Prostate gland (tissue), 2 donors: Measurements from ENCODE around the gene FCHSD2.

Experiments used
- POLR2A ChIP-seq: fragments of 450-650 bp; IDR thresholded peaks from one replicate; pipeline ENCODE4 v1.6.1; 2016; ENCODE audit warnings: antibody characterized with exemption, mild to moderate bottlenecking
- POLR2AphosphoS5 ChIP-seq: sonication (generic); formaldehyde crosslinking; IDR thresholded peaks from one replicate; pipeline ENCODE4 v1.6.1; 2017; ENCODE audit warnings: antibody characterized with exemption
- TF ChIP-seq, protein P1 (sequence below), 4 experiments: fragments of 200-600 bp in 2 of 4; fragments of 450-650 bp in 2 of 4; sonication (generic) in 2 of 4; IDR thresholded peaks; 1 replicate in 3 of 4; 2 replicates in 1 of 4; pipeline ENCODE4 v1.5.1; 2016 to 2019; ENCODE audit warnings: antibody characterized with exemption in 4 of 4, mild to moderate bottlenecking in 2 of 4, moderate library complexity in 2 of 4

- TF ChIP-seq, protein P1, sequence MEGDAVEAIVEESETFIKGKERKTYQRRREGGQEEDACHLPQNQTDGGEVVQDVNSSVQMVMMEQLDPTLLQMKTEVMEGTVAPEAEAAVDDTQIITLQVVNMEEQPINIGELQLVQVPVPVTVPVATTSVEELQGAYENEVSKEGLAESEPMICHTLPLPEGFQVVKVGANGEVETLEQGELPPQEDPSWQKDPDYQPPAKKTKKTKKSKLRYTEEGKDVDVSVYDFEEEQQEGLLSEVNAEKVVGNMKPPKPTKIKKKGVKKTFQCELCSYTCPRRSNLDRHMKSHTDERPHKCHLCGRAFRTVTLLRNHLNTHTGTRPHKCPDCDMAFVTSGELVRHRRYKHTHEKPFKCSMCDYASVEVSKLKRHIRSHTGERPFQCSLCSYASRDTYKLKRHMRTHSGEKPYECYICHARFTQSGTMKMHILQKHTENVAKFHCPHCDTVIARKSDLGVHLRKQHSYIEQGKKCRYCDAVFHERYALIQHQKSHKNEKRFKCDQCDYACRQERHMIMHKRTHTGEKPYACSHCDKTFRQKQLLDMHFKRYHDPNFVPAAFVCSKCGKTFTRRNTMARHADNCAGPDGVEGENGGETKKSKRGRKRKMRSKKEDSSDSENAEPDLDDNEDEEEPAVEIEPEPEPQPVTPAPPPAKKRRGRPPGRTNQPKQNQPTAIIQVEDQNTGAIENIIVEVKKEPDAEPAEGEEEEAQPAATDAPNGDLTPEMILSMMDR (IDR thresholded peaks at IDR 0.05): no peak
- TF ChIP-seq POLR2A (no peak), POLR2AphosphoS5 (no peak)
Measured at GRCh38 chr11:72983560-72983959, 158.6 kb downstream of the FCHSD2 start.
